Transverse colon (tissue), 1 donor: ENCODE measurements around the gene UBE2F.

Experiments used
- EP300 ChIP-seq: sonication (generic); formaldehyde crosslinking; IDR thresholded peaks from one replicate; pipeline ENCODE4 v1.6.1; 2017; ENCODE audit warnings: antibody characterized with exemption, low read depth
- POLR2A ChIP-seq: fragments of 450-650 bp; IDR thresholded peaks from one replicate; pipeline ENCODE4 v1.6.1; 2016; ENCODE audit warnings: antibody characterized with exemption, mild to moderate bottlenecking, moderate library complexity

DNA sequence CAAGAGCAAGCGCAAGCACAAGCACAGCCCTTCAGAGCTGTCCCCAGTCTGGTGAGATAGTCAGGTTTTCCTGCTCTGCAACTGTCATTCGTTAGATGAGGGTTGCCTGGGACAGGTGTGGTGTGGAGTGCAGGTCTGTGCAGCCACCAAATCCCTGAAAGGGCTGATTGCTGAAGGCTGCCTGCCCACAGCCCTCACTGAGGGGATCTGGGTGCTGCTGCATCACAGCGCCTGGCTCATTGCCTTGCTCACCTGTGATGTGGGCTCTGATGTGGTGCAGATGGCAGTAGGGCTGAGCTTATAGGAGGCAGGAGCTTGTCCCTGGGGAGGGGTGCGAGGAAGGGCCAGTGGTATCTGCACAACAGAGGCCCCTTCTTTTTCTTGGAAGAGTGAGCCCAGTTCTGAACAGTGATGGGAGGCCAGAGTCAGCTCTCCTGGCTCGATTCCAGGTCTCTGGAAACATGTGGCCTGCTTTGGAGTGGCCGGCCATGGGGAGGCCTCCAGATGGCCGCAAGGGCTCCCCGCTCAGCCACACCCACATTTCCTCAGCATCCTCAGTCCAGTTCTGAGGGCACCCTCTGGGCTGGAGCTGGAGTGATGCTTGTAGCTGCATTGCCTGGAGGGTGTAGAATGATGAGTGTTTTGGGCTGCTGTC, 11.4 kb downstream of the UBE2F start:
- TF ChIP-seq EP300 (no peak), POLR2A (no peak)
